Duodenal mucosa (tissue), 2 donors: ENCODE data around the gene ETV2.
A peak's percentile ranks its signal among the peaks of the same experiment; 100 is the strongest.

Experiments used
- H3K27ac ChIP-seq: one replicate; pipeline ENCODE4 v1.7.0; 2013; ENCODE audit warnings: low read depth, low read length
- H3K27me3 ChIP-seq, 2 donors: one replicate each; pipeline ENCODE4 v1.7.0; 2013; ENCODE audit warnings: low read length in 2 of 2, control low read depth in 1 of 2; ENCODE audit not compliant: insufficient read depth in 2 of 2, control insufficient read depth in 1 of 2
- H3K36me3 ChIP-seq, 2 donors: one replicate each; pipeline ENCODE4 v1.7.0; 2013; ENCODE audit warnings: low read length in 2 of 2, control low read depth in 1 of 2; ENCODE audit not compliant: insufficient read depth in 2 of 2, control insufficient read depth in 1 of 2
- H3K4me1 ChIP-seq, 2 donors: one replicate each; pipeline ENCODE4 v1.7.0; 2013; ENCODE audit warnings: low read length in 2 of 2, control low read depth in 1 of 2; ENCODE audit not compliant: insufficient read depth in 2 of 2, control insufficient read depth in 1 of 2
- H3K4me3 ChIP-seq, 2 donors: one replicate each; pipeline ENCODE4 v1.7.0; 2013; ENCODE audit warnings: low read length in 2 of 2, low read depth in 1 of 2
- H3K9ac ChIP-seq, 2 donors: one replicate each; pipeline ENCODE4 v1.7.0; 2013; ENCODE audit warnings: low read length in 2 of 2, low read depth in 1 of 2
- H3K9me3 ChIP-seq, 2 donors: one replicate each; pipeline ENCODE4 v1.7.0; 2013; ENCODE audit warnings: low read length in 2 of 2, control low read depth in 1 of 2; ENCODE audit not compliant: control insufficient read depth in 1 of 2

The ETV2 gene

GRCh38 chr19:35655600-35655999 is 14.1 kb downstream of the ETV2 start:
- Histone ChIP-seq H3K9me3 (no peaks in the 10 kb centered on the region), H3K27ac (no peak overlapping the region), H3K36me3 (peaks cover 35 to 65% of the 10 kb centered on the region in 2 donors), H3K4me3 (no peak overlapping the region), H3K4me1 (no peaks in the 10 kb centered on the region), H3K27me3 (no peaks in the 10 kb centered on the region), H3K9ac (no peak overlapping the region)

GRCh38 chr19:35656700-35657099 is 15.2 kb downstream of the ETV2 start:
- Histone ChIP-seq H3K4me3 (no peak overlapping the region), H3K27me3 (no peaks in the 10 kb centered on the region), H3K36me3 (peaks cover 29 to 54% of the 10 kb centered on the region in 2 donors), H3K27ac (no peak overlapping the region), H3K9ac (no peak overlapping the region), H3K9me3 (no peaks in the 10 kb centered on the region), H3K4me1 (no peaks in the 10 kb centered on the region)

- Histone ChIP-seq H3K36me3 (peaks cover 29 to 47% of the 10 kb centered on the region in 2 donors), H3K27ac (no peak overlapping the region), H3K27me3 (no peaks in the 10 kb centered on the region), H3K9me3 (no peaks in the 10 kb centered on the region), H3K4me3 (no peak overlapping the region), H3K9ac (no peak overlapping the region), H3K4me1 (no peaks in the 10 kb centered on the region)
Measured at GRCh38 chr19:35657904-35658700, 16.6 kb downstream of the ETV2 start.

GRCh38 chr19:35661995-35662340 is 20.4 kb downstream of the ETV2 start:
- peaks cover 14 to 17% of the 10 kb centered on the region in 2 donors for H3K36me3 ChIP-seq
- H3K27me3 ChIP-seq = no peaks in the 10 kb centered on the region
- H3K4me1 ChIP-seq = no peaks in the 10 kb centered on the region
- no peak overlapping the region for H3K4me3 ChIP-seq
- no peak overlapping the region for H3K9ac ChIP-seq
- no peak overlapping the region for H3K27ac ChIP-seq
- no peaks in the 10 kb centered on the region for H3K9me3 ChIP-seq

GRCh38 chr19:35663981-35664380 is 22.4 kb downstream of the ETV2 start:
- H3K36me3 ChIP-seq = no peaks in the 10 kb centered on the region
- H3K27ac ChIP-seq = no peak overlapping the region
- no peaks in the 10 kb centered on the region for H3K9me3 ChIP-seq
- no peak overlapping the region for H3K4me3 ChIP-seq
- no peaks in the 10 kb centered on the region for H3K4me1 ChIP-seq
- H3K27me3 ChIP-seq = peaks cover 0 to 6% of the 10 kb centered on the region in 2 donors
- no peak overlapping the region for H3K9ac ChIP-seq

GRCh38 chr19:35665157-35665556 is 23.6 kb downstream of the ETV2 start:
- H3K4me3 ChIP-seq = no peak overlapping the region
- H3K27ac ChIP-seq = no peak overlapping the region
- H3K36me3 ChIP-seq = no peaks in the 10 kb centered on the region
- H3K4me1 ChIP-seq = peaks cover 7 to 8% of the 10 kb centered on the region in 2 donors
- H3K9ac ChIP-seq = no peak overlapping the region
- H3K27me3 ChIP-seq = peaks cover 0 to 6% of the 10 kb centered on the region in 2 donors
- H3K9me3 ChIP-seq = no peaks in the 10 kb centered on the region

GRCh38 chr19:35665604-35666003 is 24.1 kb downstream of the ETV2 start:
- no peak overlapping the region for H3K4me3 ChIP-seq
- H3K27me3 ChIP-seq = peaks cover 0 to 6% of the 10 kb centered on the region in 2 donors
- H3K36me3 ChIP-seq = no peaks in the 10 kb centered on the region
- H3K4me1 ChIP-seq = peaks cover 7 to 8% of the 10 kb centered on the region in 2 donors
- no peak overlapping the region for H3K27ac ChIP-seq
- H3K9ac ChIP-seq = no peak overlapping the region
- H3K9me3 ChIP-seq = no peaks in the 10 kb centered on the region

- H3K27me3 ChIP-seq = peaks cover 0 to 6% of the 10 kb centered on the region in 2 donors
- no peak within 1 kb of the TSS for H3K4me3 ChIP-seq
- H3K4me1 ChIP-seq = peaks cover 7 to 8% of the 10 kb centered on the region in 2 donors
Measured at GRCh38 chr19:35666251-35666913, 24.8 kb downstream of the ETV2 start, which contains the start of gene UPK1A. UPK1A (plus strand) TSS chr19:35666517; CDS start chr19:35666813, 296 bp downstream.

GRCh38 chr19:35669566-35669965 is 28.0 kb downstream of the ETV2 start:
- H3K27me3 ChIP-seq = peaks cover 15% of the 10 kb centered on the region in 2 donors
- peak overlapping the region; percentile 3 to 36 for H3K4me3 ChIP-seq
- H3K9ac ChIP-seq = peak overlapping the region in 1 of 2 donors; percentile 43
- peaks cover 8 to 14% of the 10 kb centered on the region in 2 donors for H3K4me1 ChIP-seq
- no peaks in the 10 kb centered on the region for H3K9me3 ChIP-seq
- no peak overlapping the region for H3K27ac ChIP-seq
- no peaks in the 10 kb centered on the region for H3K36me3 ChIP-seq

More at GRCh38 chr19:35666251-35666913, 24.8 kb downstream of the ETV2 start, which contains the start of gene UPK1A:
- H3K9me3 ChIP-seq = no peaks in the 10 kb centered on the region
- H3K27ac ChIP-seq = no peak within 1 kb of the TSS
- H3K9ac ChIP-seq = no peak within 1 kb of the TSS
- no peaks in the 10 kb centered on the region for H3K36me3 ChIP-seq

GRCh38 chr19:35669974-35670373 is 28.4 kb downstream of the ETV2 start:
- no peaks in the 10 kb centered on the region for H3K9me3 ChIP-seq
- peaks cover 15% of the 10 kb centered on the region in 2 donors for H3K27me3 ChIP-seq
- H3K4me1 ChIP-seq = peaks cover 8 to 14% of the 10 kb centered on the region in 2 donors
- H3K9ac ChIP-seq = peak overlapping the region in 1 of 2 donors; percentile 43
- no peak overlapping the region for H3K27ac ChIP-seq
- H3K36me3 ChIP-seq = no peaks in the 10 kb centered on the region
- peak overlapping the region; percentile 3 to 36 for H3K4me3 ChIP-seq
